HG03097 (cell line): ENCODE results near the gene CNTN5.

Experiments used
- ATAC-seq: cut with Tn5 transposase; IDR thresholded peaks from one replicate; pipeline ENCODE4 v1.9.1; 2021; ENCODE audit not compliant: unreplicated experiment, low FRiP score

Gene CNTN5

GRCh38 chr11:99162819-99163218, 142.1 kb downstream of the CNTN5 start:
- no peak for ATAC-seq

DNA sequence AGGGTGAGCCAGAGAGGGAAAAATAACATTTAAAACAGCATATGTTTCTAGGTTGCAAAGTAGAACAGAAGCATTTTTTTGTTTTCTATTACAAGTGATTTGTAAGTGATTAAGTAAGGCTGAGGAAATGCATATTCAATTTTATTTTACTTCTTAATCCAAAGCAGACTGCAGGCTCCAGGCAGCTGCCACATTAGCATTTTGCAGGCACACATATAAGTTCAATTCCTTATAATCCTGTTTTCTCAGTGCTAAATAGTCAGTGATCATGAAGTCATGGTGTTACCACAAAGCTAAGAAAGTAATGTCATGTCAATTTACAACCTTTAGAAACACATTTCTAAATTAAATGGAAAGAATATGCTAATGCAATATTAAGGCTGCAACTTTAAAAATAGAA, 149.8 kb downstream of the CNTN5 start:
- no peak for ATAC-seq

- ATAC-seq: no peak
These were observed 150.6 kb downstream of the CNTN5 start for GRCh38 chr11:99171330-99171729.

DNA sequence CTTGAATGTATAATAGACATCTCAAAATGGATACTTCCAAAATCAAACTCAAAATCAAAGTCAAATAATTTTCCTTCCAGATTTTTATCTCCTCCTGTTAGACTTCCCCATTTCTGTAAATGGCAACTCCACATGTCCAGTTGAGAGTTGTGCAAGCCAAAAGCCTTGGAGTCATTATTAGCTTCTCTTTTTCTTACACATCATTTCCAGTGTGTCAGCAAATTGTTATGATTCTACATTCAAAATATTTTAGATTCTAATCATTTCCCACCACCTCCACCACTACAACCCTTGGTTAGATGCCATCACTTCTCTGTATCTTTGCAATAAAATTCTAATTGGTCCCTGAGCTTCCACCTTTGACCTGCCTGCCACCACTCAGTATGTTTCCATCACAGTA, 155.7 kb downstream of the CNTN5 start:
- ATAC-seq: no peak

GRCh38 chr11:99177446-99177845, 156.7 kb downstream of the CNTN5 start:
- ATAC-seq: no peak

DNA sequence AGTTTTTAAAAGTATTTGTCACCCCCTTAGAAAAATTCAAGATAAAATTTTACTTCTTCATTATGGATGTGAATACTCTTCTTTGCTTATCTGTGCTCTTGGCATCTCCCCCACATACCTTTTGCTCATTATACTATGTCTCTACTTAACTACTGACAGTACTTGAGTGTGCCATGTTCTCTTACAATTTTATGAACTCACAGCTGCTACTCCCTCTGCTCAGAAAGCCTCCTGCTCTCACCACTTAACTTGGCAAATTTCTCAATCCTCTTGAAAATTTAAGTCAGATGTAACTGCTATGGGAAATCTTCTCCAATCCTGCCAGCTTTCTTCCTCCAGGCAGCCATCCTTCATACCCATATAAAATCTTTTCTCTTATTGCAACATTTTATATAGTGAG, 163.4 kb downstream of the CNTN5 start:
- no peak for ATAC-seq

GRCh38 chr11:99188221-99188620, 167.5 kb downstream of the CNTN5 start:
- ATAC-seq: no peak

GRCh38 chr11:99192716-99193115, 172.0 kb downstream of the CNTN5 start:
- no peak for ATAC-seq

DNA sequence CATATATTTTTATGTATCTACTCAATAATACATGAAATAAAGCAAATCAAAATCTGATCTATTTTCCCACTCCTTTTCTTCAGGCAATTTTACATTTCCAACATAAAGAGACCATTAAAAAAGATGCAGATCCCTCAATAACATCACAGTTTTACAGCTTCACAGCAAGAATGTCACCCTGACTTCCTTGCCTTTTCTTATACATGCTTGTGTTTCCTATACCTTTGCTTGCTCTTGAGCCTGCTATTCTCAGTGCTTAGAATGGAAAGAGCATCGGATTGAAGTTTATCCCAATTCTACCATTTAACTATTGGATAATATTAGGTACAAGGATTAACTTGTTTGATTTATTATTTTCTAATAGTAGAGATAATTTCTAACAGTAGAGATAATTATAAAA, 176.7 kb downstream of the CNTN5 start:
- ATAC-seq: no peak

DNA sequence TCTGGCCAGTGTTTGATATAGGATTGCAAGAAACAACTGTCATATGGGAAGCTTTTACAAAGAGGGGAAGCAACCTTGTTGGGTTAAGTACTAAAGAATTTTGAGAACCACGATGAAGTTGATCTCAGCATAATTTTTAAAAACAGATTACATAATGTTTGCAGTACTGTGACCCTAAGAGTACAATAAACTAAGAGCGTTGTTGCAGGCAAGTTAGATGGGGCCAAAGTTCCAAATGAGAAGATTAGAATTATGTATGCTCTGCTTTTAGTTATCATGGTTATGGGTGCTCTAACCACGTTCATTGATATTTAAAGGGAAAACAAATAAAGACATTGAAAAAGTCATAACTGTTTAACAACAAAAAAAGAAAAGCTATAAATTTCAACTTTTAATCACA, 177.5 kb downstream of the CNTN5 start:
- ATAC-seq: no peak

DNA sequence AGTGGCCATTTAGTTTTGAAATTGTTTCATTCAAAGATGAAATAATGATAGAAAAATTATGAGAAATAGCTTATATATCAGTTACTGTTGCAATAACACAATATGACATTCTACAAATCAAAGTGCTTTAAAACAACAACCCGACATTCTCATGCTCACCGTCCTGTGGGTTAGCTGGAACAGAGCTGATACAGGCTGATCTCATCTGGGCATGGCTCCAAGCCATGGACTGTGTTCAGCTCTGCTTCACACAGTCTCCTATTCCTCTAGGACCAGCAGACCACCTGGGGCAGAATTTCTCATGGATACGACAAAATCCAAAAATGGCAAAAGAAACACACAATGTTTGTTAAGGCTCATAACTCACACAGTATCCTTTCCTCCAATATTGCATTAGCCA, 178.6 kb downstream of the CNTN5 start:
- ATAC-seq: no peak

GRCh38 chr11:99200720-99201119, 180.0 kb downstream of the CNTN5 start:
- no peak for ATAC-seq

DNA sequence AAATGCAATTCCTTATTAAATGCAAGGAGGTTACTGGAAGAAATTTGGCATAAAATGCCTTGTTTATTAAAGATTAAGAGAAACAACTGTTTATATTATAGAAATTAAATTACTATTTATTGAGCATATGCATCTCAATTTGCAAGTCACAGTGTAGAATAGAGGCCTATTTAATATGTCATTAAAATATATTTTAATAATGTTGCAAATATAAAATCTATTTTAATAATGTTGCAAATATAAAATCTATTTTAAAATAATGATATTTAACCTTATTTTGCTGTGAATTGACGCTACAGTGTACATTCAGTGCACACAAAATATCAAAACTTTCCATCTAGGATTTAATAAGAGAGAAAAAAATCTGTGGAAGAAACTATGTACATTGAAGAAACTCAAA, 188.1 kb downstream of the CNTN5 start:
- no peak for ATAC-seq

DNA sequence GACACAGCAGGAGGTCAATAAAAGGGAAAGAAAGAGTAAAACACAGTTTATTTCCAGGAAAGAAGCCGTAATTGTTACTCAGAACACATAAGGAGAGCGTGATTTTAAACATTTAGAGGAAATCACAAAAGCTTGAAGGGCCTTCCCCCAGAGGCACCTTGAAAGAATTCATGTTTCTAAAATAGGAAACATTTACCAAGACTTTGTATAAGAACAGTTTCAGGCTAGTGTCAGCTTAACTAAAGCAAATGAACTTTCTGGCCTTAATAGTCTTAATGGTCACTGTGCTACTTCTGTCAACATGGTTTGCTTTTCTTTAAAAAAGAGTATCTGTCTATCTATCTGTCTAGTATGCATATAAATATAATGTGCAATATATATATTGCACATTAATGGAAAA, 208.8 kb downstream of the CNTN5 start:
- no peak for ATAC-seq

DNA sequence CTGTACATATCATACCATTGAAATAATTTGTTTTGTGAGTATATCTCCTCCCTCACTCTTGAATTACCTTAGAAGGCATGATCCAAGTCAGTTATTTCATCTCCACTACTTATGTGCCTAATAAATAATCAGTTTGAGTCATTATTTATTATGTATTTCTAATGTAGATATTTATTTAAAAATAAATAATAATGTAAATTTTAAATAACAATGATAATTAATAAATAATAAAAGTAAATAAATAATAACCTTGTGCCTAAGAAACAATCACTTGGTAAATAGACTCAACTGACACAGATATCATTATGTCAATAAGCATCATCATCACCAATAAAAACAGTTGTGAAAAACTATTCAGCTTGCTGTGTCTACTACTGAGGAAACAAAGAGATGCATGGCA, 213.8 kb downstream of the CNTN5 start:
- ATAC-seq: no peak

DNA sequence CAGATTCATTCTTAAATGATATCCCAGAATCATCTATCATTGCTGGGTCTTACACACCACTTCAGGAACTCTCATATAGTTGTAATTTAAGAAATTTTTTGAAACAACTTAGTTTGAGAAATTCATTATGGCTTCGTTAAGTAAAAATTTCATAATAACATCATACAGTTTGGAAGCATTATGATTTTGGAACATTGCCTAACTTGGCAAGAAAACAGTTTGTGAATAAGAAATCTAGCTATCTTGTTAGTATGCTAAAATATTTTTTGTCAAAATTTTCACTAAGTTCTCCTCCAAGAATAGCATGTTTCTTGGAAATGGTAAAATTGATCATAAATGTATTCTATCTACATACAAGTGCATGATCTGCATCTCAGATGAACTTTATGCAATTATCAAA, 217.7 kb downstream of the CNTN5 start:
- ATAC-seq: no peak

GRCh38 chr11:99240192-99241030, 219.7 kb downstream of the CNTN5 start:
- no peak for ATAC-seq

- no peak for ATAC-seq
These were observed 220.3 kb downstream of the CNTN5 start for GRCh38 chr11:99241066-99241465.

GRCh38 chr11:99244613-99245012, 223.9 kb downstream of the CNTN5 start:
- ATAC-seq: no peak

DNA sequence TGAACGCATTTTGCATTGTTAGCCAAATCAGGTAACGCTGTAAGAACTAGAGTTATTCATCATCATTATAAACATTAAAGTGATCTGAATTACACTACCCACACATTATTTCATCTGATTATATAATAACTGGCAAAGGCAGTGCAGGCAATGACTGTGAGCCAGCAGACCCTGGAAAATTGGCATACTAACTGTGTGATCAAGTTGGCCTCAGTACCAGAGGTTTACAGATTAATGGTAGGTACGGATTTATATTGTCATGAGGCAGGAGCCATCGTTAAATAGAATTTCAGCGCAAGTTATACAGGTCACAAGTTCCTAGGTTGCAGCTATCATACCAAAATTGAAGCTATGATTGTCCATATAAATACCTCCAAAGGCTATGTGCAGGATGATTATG, 225.4 kb downstream of the CNTN5 start:
- no peak for ATAC-seq

DNA sequence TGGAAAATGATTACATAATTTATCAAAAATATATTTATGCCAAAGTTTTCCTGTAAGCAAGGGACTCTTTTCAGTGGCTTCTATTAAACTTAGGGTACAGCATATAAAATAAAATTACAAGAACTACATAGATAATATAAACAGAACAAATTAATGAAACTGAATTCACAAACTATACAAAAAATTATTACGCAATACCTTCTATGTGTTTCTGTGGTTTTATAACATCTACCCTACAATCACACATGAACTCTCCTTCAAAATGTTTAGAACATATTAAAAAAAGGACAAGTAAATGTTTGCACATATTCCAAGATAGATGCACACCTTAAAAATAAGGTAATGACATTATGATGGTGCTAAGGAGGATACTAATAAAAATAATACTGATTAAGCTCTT, 235.9 kb downstream of the CNTN5 start:
- no peak for ATAC-seq

- no peak for ATAC-seq
These were observed 236.4 kb downstream of the CNTN5 start for GRCh38 chr11:99257131-99257530.

GRCh38 chr11:99260696-99261095, 239.9 kb downstream of the CNTN5 start:
- ATAC-seq: no peak
